WTC11 (cell line): ENCODE measurements around the gene SLC45A3. TPM values are rescaled to one million over a fixed set of nuclear protein-coding genes. Genes with fewer than 3 reads are reported as not detected.

ENCODE experiments used
- ATAC-seq: fragments of 200-7000 bp; cut with Tn5 transposase; 2 replicates; pipeline ENCODE4 v1.10.0; 2021; ENCODE audit warnings: mild to moderate bottlenecking, moderate library complexity
- CTCF ChIA-PET: fragments of 300-600 bp; sonication (Branson Sonifier 250); formaldehyde crosslinking; loops from one replicate; lab custom pipeline; 2021; ENCODE audit warnings: antibody characterized with exemption; lab: Charles Lee
- POLR2A ChIA-PET: fragments of 350-600 bp; sonication (Branson Sonifier 250); formaldehyde crosslinking; loops from one replicate; lab custom pipeline; 2021; ENCODE audit warnings: antibody characterized with exemption; lab: Charles Lee
- DNase-seq: peaks from one replicate; pipeline ENCODE4 v3.0.0; 2021; ENCODE audit warnings: low spot score
- H3K27ac Mint-ChIP-seq: 2 replicates; pipeline ENCODE4 v1.8.0; 2021; ENCODE audit warnings: mixed read lengths
- H3K27me3 Mint-ChIP-seq: 2 replicates; pipeline ENCODE4 v1.8.0; 2021; ENCODE audit warnings: low read depth, mild to moderate bottlenecking, moderate library complexity, mixed read lengths
- H3K36me3 Mint-ChIP-seq: 2 replicates; pipeline ENCODE4 v1.8.0; 2021; ENCODE audit warnings: mixed read lengths
- H3K4me1 Mint-ChIP-seq: 2 replicates; pipeline ENCODE4 v1.8.0; 2022; ENCODE audit warnings: mixed read lengths
- H3K4me3 Mint-ChIP-seq: 2 replicates; pipeline ENCODE4 v1.8.0; 2021; ENCODE audit warnings: mild to moderate bottlenecking, moderate library complexity, mixed read lengths
- H3K9me3 Mint-ChIP-seq: 2 replicates; pipeline ENCODE4 v1.8.0; 2021; ENCODE audit warnings: mixed read lengths
- CBFB ChIP-seq: sonication (generic); formaldehyde crosslinking; IDR thresholded peaks from 2 replicates; pipeline ENCODE4 v1.8.1; 2022; ENCODE audit warnings: mild to moderate bottlenecking, low read depth, missing genetic modification reagents
- FOXJ3 ChIP-seq: sonication (generic); formaldehyde crosslinking; IDR thresholded peaks from 2 replicates; pipeline ENCODE4 v1.9.0; 2021; ENCODE audit warnings: missing genetic modification reagents, mild to moderate bottlenecking, borderline replicate concordance
- IRF2 ChIP-seq: sonication (generic); formaldehyde crosslinking; IDR thresholded peaks from 2 replicates; pipeline ENCODE4 v1.8.0; 2022; ENCODE audit warnings: low read depth, missing genetic modification reagents, borderline replicate concordance
- KAT7 ChIP-seq: sonication (generic); formaldehyde crosslinking; IDR thresholded peaks from 2 replicates; pipeline ENCODE4 v1.8.1; 2023; ENCODE audit warnings: missing genetic modification reagents, mild to moderate bottlenecking, borderline replicate concordance
- NFYB ChIP-seq: sonication (generic); formaldehyde crosslinking; conservative IDR thresholded peaks from 2 replicates; pipeline ENCODE4 v1.8.0; 2022; ENCODE audit warnings: low read depth, missing genetic modification reagents
- NR1H2 ChIP-seq: sonication (generic); formaldehyde crosslinking; IDR thresholded peaks from 2 replicates; pipeline ENCODE4 v1.9.0; 2021; ENCODE audit warnings: mild to moderate bottlenecking, moderate library complexity, missing genetic modification reagents
- RELA ChIP-seq: sonication (generic); formaldehyde crosslinking; IDR thresholded peaks from 2 replicates; pipeline ENCODE4 v1.8.1; 2022; ENCODE audit warnings: missing genetic modification reagents, mild to moderate bottlenecking, borderline replicate concordance
- SMAD4 ChIP-seq: sonication (generic); formaldehyde crosslinking; IDR thresholded peaks from 2 replicates; pipeline ENCODE4 v1.8.0; 2022; ENCODE audit warnings: mild to moderate bottlenecking, missing genetic modification reagents
- SOX15 ChIP-seq: fragments of 250-450 bp; sonication (Bioruptor Pico); IDR thresholded peaks from 2 replicates; pipeline ENCODE4 v1.9.0; 2021; ENCODE audit warnings: mild to moderate bottlenecking
- TCF7 ChIP-seq: sonication (generic); formaldehyde crosslinking; IDR thresholded peaks from 2 replicates; pipeline ENCODE4 v1.8.0; 2022; ENCODE audit warnings: mild to moderate bottlenecking, low read depth, missing genetic modification reagents, moderate library complexity
- USF2 ChIP-seq: sonication (generic); formaldehyde crosslinking; IDR thresholded peaks from 2 replicates; pipeline ENCODE4 v1.8.1; 2023; ENCODE audit warnings: mild to moderate bottlenecking, missing genetic modification reagents, moderate library complexity
- ZMAT4 ChIP-seq: fragments of 250-450 bp; sonication (Bioruptor Pico); IDR thresholded peaks from 2 replicates; pipeline ENCODE4 v1.9.0; 2021; ENCODE audit warnings: mild to moderate bottlenecking
- ZNF263 ChIP-seq: sonication (generic); formaldehyde crosslinking; IDR thresholded peaks from 2 replicates; pipeline ENCODE4 v1.8.1; 2022; ENCODE audit warnings: low read depth, mild to moderate bottlenecking, moderate library complexity, missing genetic modification reagents
- ZNF396 ChIP-seq: fragments of 250-450 bp; sonication (Bioruptor Pico); IDR thresholded peaks from 2 replicates; pipeline ENCODE4 v1.8.0; 2021; ENCODE audit warnings: mild to moderate bottlenecking, moderate library complexity, borderline replicate concordance
- ZNF423 ChIP-seq: fragments of 250-450 bp; sonication (Bioruptor Pico); IDR thresholded peaks from 2 replicates; pipeline ENCODE4 v2.1.2; 2022; ENCODE audit warnings: mild to moderate bottlenecking, moderate library complexity
- ZNF671 ChIP-seq: fragments of 250-450 bp; sonication (Bioruptor Pico); IDR thresholded peaks from 2 replicates; pipeline ENCODE4 v1.8.0; 2021; ENCODE audit warnings: mild to moderate bottlenecking
- total RNA-seq: library from RNA; stranded (reverse); gene quantifications from 3 replicates; pipeline ENCODE4 v1.2.3, GENCODE V29; 2021
- TF ChIP-seq, protein P1 (sequence below): fragments of 250-450 bp; sonication (Bioruptor Pico); conservative IDR thresholded peaks from 2 replicates; pipeline ENCODE4 v1.9.0; 2021; ENCODE audit warnings: mild to moderate bottlenecking
- TF ChIP-seq, protein P2 (sequence below): sonication (generic); formaldehyde crosslinking; IDR thresholded peaks from 2 replicates; pipeline ENCODE4 v1.8.0; 2023; ENCODE audit warnings: missing genetic modification reagents
- TF ChIP-seq, protein P3 (sequence below): sonication (generic); formaldehyde crosslinking; IDR thresholded peaks from 2 replicates; pipeline ENCODE4 v1.8.1; 2023; ENCODE audit warnings: mild to moderate bottlenecking, missing genetic modification reagents
- TF ChIP-seq, protein P4 (sequence below): fragments of 250-450 bp; sonication (Bioruptor Pico); IDR thresholded peaks from 2 replicates; pipeline ENCODE4 v2.1.2; 2022; ENCODE audit warnings: mild to moderate bottlenecking, moderate library complexity
- TF ChIP-seq, protein P5 (sequence below): sonication (generic); formaldehyde crosslinking; IDR thresholded peaks from 2 replicates; pipeline ENCODE4 v1.8.0; 2022; ENCODE audit warnings: mild to moderate bottlenecking, missing genetic modification reagents

Gene SLC45A3
- total RNA-seq, 1 experiment from 2014 or later, result 15.2 TPM

GRCh38 chr1:205639567-205639966, 40.7 kb downstream of the SLC45A3 start:
- POLR2A ChIA-PET, result no interaction called here
- CTCF ChIA-PET, result interaction anchor here (2.0 kb wide), 1 partner anchor 18 kb away, joined by 9 read pairs; no protein-coding TSS in a partner anchor
- Mint-ChIP-seq H3K9me3 (no peaks in the 10 kb centered on the region), H3K27ac (no peak overlapping the region), H3K4me1 (peaks cover 3% of the 10 kb centered on the region; the same call in 1 of the 2 replicates), H3K36me3 (no peaks in the 10 kb centered on the region), H3K4me3 (no peak overlapping the region), H3K27me3 (no peaks in the 10 kb centered on the region)
- DNase-seq (no peak), ATAC-seq (no peak)
- TF ChIP-seq TCF7 (CRISPR knock-in tag), result no peak
- no peak for TF ChIP-seq RELA (CRISPR knock-in tag)
- TF ChIP-seq, protein P1, sequence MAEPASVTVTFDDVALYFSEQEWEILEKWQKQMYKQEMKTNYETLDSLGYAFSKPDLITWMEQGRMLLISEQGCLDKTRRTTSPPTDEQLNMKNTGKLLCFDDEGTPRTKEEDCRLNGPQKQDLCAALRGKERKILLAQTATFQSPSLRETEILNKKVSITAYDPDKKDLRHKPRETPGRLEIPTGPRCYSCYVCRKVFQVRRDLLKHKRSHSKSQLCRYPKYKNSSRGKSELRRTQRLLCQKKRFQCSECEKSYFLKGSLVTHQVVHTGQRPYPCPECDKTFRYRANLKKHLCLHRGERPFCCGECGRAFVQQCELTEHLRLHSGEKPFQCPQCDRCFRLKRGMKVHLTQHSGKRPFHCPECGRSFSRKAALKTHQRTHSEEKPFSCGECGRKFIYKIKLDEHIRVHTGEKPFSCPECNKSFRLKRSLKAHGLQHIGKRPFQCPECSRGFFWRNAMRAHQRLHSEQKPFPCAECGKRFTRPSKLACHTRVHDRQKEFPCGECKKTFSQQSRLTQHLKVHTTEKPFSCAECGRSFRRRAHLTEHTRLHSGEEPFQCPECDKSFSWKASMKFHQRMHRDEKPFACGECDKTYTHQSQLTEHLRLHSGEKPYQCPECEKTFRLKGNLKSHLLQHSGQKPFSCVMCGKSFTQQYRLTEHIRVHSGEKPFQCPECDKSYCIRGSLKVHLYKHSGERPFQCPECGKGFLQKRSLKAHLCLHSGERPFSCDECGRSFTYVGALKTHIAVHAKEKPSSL (CRISPR knock-in tag), result no peak
- TF ChIP-seq CBFB (CRISPR knock-in tag), result no peak
- no peak for TF ChIP-seq ZNF671 (CRISPR knock-in tag)
- TF ChIP-seq IRF2, result no peak
- no peak for TF ChIP-seq ZNF263 (CRISPR knock-in tag)
- no peak for TF ChIP-seq USF2 (CRISPR knock-in tag)

- Mint-ChIP-seq H3K27me3 (no peaks in the 10 kb centered on the region), H3K27ac (no peak overlapping the region), H3K4me3 (no peak overlapping the region), H3K4me1 (peaks cover 3% of the 10 kb centered on the region), H3K9me3 (no peaks in the 10 kb centered on the region), H3K36me3 (no peaks in the 10 kb centered on the region)
- DNase-seq (no peak), ATAC-seq (no peak)
- POLR2A ChIA-PET, result no interaction called here
- CTCF ChIA-PET, result interaction anchor here (0.6 to 0.8 kb wide), 2 partner anchors 34 to 49 kb away, joined by 3 read pairs; no protein-coding TSS in a partner anchor
- TF ChIP-seq NR1H2 (CRISPR knock-in tag) (no peak), ZNF423 (no peak), KAT7 (no peak), ZMAT4 (CRISPR knock-in tag) (no peak), SOX15 (CRISPR knock-in tag) (no peak), NFYB (no peak), SMAD4 (CRISPR knock-in tag) (no peak), ZNF396 (CRISPR knock-in tag) (no peak), FOXJ3 (CRISPR knock-in tag) (no peak)
- TF ChIP-seq, protein P2, sequence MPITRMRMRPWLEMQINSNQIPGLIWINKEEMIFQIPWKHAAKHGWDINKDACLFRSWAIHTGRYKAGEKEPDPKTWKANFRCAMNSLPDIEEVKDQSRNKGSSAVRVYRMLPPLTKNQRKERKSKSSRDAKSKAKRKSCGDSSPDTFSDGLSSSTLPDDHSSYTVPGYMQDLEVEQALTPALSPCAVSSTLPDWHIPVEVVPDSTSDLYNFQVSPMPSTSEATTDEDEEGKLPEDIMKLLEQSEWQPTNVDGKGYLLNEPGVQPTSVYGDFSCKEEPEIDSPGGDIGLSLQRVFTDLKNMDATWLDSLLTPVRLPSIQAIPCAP, result no peak
- TF ChIP-seq, protein P3, sequence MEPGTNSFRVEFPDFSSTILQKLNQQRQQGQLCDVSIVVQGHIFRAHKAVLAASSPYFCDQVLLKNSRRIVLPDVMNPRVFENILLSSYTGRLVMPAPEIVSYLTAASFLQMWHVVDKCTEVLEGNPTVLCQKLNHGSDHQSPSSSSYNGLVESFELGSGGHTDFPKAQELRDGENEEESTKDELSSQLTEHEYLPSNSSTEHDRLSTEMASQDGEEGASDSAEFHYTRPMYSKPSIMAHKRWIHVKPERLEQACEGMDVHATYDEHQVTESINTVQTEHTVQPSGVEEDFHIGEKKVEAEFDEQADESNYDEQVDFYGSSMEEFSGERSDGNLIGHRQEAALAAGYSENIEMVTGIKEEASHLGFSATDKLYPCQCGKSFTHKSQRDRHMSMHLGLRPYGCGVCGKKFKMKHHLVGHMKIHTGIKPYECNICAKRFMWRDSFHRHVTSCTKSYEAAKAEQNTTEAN (CRISPR knock-in tag), result no peak
- TF ChIP-seq, protein P4, sequence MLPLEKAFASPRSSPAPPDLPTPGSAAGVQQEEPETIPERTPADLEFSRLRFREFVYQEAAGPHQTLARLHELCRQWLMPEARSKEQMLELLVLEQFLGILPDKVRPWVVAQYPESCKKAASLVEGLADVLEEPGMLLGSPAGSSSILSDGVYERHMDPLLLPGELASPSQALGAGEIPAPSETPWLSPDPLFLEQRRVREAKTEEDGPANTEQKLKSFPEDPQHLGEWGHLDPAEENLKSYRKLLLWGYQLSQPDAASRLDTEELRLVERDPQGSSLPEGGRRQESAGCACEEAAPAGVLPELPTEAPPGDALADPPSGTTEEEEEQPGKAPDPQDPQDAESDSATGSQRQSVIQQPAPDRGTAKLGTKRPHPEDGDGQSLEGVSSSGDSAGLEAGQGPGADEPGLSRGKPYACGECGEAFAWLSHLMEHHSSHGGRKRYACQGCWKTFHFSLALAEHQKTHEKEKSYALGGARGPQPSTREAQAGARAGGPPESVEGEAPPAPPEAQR, result no peak
- TF ChIP-seq, protein P5, sequence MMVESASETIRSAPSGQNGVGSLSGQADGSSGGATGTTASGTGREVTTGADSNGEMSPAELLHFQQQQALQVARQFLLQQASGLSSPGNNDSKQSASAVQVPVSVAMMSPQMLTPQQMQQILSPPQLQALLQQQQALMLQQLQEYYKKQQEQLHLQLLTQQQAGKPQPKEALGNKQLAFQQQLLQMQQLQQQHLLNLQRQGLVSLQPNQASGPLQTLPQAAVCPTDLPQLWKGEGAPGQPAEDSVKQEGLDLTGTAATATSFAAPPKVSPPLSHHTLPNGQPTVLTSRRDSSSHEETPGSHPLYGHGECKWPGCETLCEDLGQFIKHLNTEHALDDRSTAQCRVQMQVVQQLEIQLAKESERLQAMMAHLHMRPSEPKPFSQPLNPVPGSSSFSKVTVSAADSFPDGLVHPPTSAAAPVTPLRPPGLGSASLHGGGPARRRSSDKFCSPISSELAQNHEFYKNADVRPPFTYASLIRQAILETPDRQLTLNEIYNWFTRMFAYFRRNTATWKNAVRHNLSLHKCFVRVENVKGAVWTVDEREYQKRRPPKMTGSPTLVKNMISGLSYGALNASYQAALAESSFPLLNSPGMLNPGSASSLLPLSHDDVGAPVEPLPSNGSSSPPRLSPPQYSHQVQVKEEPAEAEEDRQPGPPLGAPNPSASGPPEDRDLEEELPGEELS, result no peak
These were observed 42.3 kb downstream of the SLC45A3 start for GRCh38 chr1:205637854-205638468.
